Heart left ventricle (tissue), 13 donors: ENCODE results near the gene STEAP2.

Experiments
- POLR2A ChIP-seq, 2 donors: fragments of 450-650 bp; IDR thresholded peaks; one replicate each; pipeline ENCODE4 v1.6.1; 2017; ENCODE audit warnings: antibody characterized with exemption in 2 of 2, mild to moderate bottlenecking in 2 of 2, moderate library complexity in 2 of 2
- TF ChIP-seq, protein P1 (sequence below), 12 donors: fragments of 200-600 bp; sonication (generic) in 4 of 12; IDR thresholded peaks; one replicate each; pipeline versions ENCODE4 v1.5.0 to v1.8.0; 2018 to 2022; ENCODE audit warnings: antibody characterized with exemption in 12 of 12, mild to moderate bottlenecking in 5 of 12
- donor health status: ischemic (EF 13 %, LVEDD 7.1; RV severe dilation, severe dysfunction).
- donor health status: DM: no; HTN: yes; CAD: no.
- donor health status: DM: no; HTN: no; CAD: no.
- donor health status: ischemic (EF 25% LVEDD 6.9; RV normal size, moderate dysfunction).
- donor health status: ischemic (EF 25% LVEDD 5.7; RV mildly dilated, moderate dysfunction).
- donor health status: ischemic (EF 35%, LVEDD 5.7; RV mildly dilated, moderate dysfunction).
- donor health status: nonischemic (EF 11% LVEDD 7.7; RV severe dilation, severe dysfunction).
- donor health status: DM: yes; HTN: yes; CAD: no.
- donor health status: PGD.
- donor health status: ischemic (EF 29% LVEDD 5.4; RV normal size, mild dysfunction).
- donor health status: nonischemic (EF 23%, LVEDD 6.1; RV moderate dilation, normal function).

GRCh38 chr7:90244565-90244908, 33.0 kb downstream of the STEAP2 start:
- TF ChIP-seq, protein P1, sequence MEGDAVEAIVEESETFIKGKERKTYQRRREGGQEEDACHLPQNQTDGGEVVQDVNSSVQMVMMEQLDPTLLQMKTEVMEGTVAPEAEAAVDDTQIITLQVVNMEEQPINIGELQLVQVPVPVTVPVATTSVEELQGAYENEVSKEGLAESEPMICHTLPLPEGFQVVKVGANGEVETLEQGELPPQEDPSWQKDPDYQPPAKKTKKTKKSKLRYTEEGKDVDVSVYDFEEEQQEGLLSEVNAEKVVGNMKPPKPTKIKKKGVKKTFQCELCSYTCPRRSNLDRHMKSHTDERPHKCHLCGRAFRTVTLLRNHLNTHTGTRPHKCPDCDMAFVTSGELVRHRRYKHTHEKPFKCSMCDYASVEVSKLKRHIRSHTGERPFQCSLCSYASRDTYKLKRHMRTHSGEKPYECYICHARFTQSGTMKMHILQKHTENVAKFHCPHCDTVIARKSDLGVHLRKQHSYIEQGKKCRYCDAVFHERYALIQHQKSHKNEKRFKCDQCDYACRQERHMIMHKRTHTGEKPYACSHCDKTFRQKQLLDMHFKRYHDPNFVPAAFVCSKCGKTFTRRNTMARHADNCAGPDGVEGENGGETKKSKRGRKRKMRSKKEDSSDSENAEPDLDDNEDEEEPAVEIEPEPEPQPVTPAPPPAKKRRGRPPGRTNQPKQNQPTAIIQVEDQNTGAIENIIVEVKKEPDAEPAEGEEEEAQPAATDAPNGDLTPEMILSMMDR (IDR thresholded peaks at IDR 0.05), result no peak
- TF ChIP-seq POLR2A (IDR thresholded peaks at IDR 0.05), result no peak
